GM18867 (cell line): Measurements from ENCODE around the gene SALL3.

Experiments
- ATAC-seq: cut with Tn5 transposase; IDR thresholded peaks from one replicate; pipeline ENCODE4 v1.9.1; 2021; ENCODE audit warnings: mild to moderate bottlenecking, moderate library complexity; ENCODE audit not compliant: unreplicated experiment

Gene SALL3

DNA sequence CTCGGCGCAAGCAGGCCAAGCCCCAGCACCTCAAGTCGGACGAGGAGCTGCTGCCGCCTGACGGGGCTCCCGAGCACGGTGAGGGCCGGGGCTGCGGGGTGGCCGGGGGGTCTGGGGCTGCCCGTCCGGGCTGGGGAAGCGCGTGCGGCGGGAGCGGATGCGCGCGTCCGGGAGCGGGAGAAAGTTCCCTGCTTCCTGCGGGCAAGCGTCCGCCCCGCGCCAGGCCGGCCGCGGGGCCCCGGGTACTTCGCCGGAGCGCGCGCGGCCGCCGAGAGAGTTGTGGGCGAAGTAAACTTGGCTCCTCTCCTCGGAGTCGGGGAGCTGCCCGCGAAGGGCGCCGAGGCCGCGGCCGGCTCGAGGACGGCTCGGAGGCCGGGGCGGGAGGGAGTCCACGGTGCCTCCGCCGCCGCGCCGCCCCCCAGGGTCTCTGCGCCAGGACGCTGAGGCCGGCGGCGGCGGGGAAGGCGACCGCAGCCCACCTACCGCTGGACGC lies 707 bp downstream of the SALL3 start:
- no peak for ATAC-seq

GRCh38 chr18:78980777-78981380 lies 1.3 kb downstream of the SALL3 start:
- ATAC-seq = no peak

- no peak for ATAC-seq
These were observed 1.8 kb downstream of the SALL3 start for GRCh38 chr18:78981394-78981831.

GRCh38 chr18:78981989-78982620 lies 2.5 kb downstream of the SALL3 start:
- ATAC-seq = no peak

DNA sequence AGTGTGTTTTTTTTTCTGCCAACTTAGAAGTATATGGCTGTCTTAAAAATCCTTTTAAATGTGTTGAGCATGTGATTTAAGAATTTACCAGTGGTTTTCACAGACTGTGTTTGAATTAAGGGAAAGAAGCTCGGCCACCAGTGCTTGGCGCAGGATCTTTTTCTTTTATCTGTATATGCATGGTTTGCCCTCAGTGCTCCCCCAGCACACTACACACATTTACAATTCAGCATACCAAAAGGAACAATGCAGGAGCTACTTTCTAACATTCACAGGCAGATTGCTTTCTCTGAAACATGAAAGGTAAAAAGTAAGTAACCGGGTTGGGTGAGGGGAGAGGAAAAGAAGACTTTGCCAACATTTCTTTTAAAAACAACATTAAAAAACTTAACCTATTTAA lies 3.9 kb downstream of the SALL3 start:
- no peak for ATAC-seq

GRCh38 chr18:78984941-78985784 lies 5.5 kb downstream of the SALL3 start:
- ATAC-seq = peak; percentile 71

GRCh38 chr18:78986018-78986481 lies 6.4 kb downstream of the SALL3 start:
- no peak for ATAC-seq

DNA sequence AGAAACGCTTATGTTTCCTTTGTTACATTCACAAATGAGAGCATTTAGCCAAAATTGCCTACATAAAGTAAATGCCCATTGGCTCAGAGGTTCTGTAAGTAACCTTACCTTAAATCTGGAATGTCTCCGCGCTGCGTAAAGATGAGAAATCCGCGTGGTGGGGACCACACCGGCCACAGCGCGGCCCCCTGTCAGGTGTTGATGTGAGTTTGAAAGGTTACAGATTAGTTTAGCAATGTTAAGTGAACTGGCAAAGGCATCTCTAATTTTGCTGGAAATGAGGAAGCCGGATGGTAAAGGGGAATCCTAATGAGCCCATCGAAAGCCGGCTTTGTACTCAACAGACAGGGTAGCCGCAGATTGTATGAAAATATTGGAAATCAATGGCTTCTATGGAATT lies 11.8 kb downstream of the SALL3 start:
- no peak for ATAC-seq

DNA sequence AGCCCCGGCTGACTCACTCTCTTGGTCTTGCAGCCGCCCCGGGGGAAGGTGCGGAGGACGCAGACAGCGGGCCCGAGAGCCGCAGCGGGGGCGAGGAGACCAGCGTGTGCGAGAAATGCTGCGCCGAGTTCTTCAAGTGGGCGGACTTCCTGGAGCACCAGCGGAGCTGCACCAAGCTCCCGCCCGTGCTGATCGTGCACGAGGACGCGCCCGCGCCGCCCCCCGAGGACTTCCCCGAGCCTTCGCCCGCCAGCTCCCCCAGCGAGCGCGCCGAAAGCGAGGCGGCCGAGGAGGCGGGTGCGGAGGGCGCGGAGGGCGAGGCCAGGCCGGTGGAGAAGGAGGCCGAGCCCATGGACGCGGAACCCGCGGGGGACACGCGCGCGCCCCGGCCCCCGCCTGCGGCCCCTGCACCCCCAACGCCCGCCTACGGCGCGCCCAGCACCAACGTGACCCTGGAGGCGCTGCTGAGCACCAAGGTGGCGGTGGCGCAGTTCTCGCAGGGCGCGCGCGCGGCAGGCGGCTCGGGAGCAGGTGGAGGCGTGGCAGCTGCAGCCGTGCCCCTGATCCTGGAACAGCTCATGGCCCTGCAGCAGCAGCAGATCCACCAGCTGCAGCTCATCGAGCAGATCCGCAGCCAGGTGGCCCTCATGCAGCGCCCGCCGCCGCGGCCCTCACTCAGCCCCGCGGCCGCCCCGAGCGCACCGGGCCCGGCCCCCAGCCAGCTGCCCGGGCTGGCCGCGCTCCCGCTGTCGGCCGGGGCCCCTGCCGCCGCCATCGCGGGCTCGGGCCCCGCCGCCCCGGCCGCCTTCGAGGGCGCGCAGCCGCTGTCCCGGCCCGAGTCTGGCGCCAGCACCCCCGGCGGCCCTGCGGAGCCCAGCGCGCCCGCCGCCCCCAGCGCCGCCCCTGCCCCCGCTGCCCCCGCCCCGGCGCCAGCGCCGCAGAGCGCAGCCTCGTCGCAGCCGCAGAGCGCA lies 12.7 kb downstream of the SALL3 start:
- no peak for ATAC-seq

GRCh38 chr18:78993014-78993926 lies 13.7 kb downstream of the SALL3 start:
- ATAC-seq = no peak

DNA sequence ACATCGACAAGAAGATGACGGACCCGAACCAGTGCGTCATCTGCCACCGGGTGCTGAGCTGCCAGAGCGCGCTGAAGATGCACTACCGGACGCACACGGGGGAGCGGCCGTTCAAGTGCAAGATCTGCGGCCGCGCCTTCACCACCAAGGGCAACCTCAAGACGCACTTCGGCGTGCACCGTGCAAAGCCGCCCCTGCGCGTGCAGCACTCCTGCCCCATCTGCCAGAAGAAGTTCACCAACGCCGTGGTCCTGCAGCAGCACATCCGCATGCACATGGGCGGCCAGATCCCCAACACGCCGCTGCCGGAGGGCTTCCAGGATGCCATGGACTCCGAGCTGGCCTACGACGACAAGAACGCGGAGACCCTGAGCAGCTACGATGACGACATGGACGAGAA lies 14.4 kb downstream of the SALL3 start:
- ATAC-seq = no peak

DNA sequence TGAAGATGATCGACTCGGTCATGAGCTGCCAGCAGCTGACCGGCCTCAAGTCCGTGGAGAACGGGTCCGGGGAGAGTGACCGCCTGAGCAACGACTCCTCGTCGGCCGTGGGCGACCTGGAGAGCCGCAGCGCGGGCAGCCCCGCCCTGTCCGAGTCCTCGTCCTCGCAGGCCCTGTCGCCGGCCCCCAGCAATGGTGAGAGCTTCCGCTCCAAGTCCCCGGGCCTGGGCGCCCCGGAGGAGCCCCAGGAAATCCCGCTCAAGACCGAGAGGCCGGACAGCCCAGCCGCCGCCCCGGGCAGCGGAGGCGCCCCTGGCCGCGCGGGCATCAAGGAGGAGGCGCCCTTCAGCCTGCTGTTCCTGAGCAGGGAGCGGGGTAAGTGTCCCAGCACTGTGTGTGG lies 14.9 kb downstream of the SALL3 start:
- no peak for ATAC-seq

DNA sequence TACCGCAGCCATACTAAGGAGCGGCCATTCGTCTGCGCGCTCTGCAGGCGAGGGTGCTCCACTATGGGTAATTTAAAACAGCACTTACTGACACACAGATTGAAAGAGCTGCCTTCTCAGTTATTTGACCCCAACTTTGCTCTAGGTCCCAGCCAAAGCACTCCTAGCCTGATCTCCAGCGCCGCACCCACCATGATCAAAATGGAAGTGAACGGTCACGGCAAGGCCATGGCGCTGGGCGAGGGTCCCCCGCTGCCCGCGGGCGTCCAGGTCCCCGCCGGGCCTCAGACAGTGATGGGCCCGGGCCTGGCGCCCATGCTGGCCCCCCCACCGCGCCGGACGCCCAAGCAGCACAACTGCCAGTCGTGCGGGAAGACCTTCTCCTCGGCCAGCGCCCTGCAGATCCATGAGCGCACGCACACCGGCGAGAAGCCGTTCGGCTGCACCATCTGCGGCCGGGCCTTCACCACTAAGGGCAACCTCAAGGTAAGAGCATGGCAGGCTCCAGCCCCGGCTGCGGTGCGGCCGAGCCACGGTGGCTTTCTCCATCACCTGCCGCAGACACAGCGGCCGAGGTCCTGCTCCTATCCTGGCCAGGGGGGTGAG lies 15.5 kb downstream of the SALL3 start:
- ATAC-seq = no peak

DNA sequence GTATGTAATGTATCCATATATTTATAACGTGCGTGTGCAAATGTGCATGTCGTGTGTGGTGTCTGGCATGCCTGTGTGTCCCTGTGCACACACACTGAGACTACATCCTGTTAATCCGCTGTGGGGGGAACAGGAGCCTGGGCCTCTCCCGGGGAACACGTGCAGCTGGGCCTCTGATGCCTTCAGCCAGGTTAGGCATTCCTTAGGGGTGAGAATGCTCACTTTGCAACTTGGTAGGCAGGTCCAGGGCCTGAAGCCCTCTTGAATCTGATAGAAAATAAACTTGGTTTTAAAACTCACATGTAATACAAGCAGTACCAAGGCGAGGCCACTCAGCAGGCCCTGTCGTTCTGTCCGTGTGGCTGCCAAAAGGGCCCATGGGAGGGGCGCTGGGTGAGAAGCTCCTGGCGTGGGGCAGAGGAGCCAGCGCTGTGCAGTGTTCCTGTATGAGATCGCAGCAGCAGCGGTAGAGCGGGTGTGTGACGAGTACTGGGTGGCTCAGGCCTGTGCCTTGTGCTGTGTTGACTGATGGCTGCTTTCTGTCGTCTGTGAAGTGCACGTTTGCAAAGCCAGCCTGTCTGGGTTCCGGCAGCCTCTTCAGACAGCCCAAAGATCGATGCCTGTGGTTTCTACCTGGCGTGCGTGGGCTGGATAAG lies 16.2 kb downstream of the SALL3 start:
- ATAC-seq = no peak

- ATAC-seq = no peak
These were observed 17.3 kb downstream of the SALL3 start for GRCh38 chr18:78996741-78997490.

DNA sequence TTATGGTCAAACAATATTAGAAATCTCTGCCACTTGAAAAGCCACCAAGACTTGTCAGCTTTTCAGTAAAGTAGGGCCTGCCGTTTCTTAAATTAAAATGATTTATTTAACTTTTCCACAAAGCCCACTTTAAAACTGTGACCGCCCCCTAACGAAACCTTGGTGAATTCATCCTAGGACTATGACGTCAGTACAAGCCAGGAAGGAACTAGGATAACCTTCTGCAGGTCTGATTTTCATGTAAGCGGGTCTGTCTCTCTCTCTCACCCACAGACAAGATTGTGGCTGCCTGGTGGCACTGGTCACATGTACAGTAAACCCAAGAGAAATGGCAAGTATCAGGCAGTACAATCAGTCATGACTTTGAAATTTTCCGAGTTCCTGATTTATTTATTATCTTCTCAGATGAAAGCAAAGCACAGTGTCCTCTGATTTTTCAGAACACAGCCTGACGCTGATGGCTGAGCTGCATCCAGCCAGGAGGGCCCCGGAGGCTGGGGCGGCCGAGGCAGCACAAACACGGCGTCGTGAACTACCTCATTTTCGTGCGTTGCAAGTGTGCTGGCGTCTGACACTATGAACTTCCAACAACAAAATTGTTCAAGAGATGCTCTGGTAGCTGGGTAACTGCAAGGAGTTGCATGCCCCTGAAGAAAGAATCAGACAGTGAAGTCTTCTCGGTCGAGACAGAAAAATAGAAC lies 18.9 kb downstream of the SALL3 start:
- no peak for ATAC-seq

DNA sequence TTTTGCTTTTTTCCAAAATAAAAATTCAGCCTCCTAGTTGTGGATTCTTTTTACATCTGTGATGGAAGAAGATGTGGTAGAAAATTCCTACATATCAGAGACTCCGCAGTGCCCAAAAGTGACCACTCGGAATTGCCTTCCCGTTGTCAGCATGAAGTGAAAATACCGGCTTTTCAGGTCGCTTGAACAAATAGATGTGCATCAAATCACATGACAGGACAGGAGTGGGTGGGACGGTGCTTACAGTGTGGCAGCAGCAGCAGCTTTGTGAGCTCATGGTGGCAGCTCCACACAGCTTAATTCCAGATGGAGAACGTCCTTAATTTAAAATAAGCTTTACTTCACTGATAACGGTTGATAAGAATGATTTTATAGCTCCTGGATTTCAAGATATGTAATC lies 20.3 kb downstream of the SALL3 start:
- no peak for ATAC-seq
